GM12875 (cell line): ENCODE data around the gene RAD51AP1.
A peak's percentile ranks its signal among the peaks of the same experiment; 100 is the strongest.

Source experiments
- H3K4me3 ChIP-seq: one replicate; pipeline ENCODE4 v1.5.1; 2011; ENCODE audit warnings: low read depth, low read length, control low read depth
- TF ChIP-seq, protein P1 (sequence below): IDR thresholded peaks from 2 replicates; pipeline ENCODE4 v1.5.1; 2011; ENCODE audit warnings: low read depth, mild to moderate bottlenecking, control low read depth, inconsistent platforms, low read length, moderate library complexity, borderline replicate concordance; ENCODE audit not compliant: insufficient read depth

RAD51AP1 gene, protein sequence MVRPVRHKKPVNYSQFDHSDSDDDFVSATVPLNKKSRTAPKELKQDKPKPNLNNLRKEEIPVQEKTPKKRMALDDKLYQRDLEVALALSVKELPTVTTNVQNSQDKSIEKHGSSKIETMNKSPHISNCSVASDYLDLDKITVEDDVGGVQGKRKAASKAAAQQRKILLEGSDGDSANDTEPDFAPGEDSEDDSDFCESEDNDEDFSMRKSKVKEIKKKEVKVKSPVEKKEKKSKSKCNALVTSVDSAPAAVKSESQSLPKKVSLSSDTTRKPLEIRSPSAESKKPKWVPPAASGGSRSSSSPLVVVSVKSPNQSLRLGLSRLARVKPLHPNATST

DNA sequence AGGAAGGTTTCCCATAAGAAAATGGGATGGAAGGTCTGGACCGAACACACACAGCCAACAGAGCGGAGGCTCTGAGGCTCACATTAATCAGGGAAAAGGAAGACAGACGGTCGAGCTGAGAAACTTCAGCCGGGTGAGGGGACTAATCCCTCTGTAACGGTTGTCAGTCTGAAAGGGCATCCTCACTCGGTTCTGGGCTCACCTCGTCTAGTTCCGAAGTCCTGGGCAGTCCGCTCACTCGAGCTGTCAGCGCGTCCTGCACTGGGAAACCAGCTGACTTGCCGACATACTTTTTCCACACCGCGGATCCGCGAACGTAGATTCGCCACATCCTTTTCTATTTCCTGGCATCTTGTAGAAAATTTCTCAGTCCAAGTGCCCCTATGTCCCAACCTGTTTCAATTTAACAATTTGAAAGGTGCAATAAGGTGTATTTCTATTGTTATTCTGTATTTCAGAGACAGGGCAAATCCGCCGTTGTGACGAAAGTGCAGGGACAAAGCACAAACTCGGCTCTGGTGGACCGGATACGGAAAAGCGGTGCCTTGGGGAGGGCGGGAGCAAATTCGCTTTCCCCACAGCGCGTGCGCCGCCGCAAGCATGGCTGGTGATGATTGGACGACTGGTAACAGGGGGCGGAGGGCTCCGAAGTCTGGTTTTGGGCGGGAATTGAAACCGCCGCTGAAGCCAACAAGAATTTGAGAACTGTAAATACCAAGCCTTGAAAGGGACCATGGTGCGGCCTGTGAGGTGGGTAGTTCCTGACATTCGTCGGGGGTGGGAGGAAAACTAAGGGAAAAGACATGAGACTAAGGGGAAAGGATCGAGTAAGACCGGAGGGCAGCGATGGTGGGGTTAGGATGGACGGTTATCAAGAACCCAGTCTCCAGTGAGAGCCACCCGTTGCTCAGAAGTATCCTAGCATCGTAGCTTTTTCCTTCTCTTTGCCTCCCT is at the start of gene RAD51AP1:
Gene RAD51AP1 (plus strand): TSS at position 684 of the 954 bp plus-strand sequence. CDS start 50 bp downstream, at position 734.
- H3K4me3 ChIP-seq, result peak within 1 kb of the TSS; percentile 86
- TF ChIP-seq, protein P1, sequence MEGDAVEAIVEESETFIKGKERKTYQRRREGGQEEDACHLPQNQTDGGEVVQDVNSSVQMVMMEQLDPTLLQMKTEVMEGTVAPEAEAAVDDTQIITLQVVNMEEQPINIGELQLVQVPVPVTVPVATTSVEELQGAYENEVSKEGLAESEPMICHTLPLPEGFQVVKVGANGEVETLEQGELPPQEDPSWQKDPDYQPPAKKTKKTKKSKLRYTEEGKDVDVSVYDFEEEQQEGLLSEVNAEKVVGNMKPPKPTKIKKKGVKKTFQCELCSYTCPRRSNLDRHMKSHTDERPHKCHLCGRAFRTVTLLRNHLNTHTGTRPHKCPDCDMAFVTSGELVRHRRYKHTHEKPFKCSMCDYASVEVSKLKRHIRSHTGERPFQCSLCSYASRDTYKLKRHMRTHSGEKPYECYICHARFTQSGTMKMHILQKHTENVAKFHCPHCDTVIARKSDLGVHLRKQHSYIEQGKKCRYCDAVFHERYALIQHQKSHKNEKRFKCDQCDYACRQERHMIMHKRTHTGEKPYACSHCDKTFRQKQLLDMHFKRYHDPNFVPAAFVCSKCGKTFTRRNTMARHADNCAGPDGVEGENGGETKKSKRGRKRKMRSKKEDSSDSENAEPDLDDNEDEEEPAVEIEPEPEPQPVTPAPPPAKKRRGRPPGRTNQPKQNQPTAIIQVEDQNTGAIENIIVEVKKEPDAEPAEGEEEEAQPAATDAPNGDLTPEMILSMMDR, result no peak

DNA sequence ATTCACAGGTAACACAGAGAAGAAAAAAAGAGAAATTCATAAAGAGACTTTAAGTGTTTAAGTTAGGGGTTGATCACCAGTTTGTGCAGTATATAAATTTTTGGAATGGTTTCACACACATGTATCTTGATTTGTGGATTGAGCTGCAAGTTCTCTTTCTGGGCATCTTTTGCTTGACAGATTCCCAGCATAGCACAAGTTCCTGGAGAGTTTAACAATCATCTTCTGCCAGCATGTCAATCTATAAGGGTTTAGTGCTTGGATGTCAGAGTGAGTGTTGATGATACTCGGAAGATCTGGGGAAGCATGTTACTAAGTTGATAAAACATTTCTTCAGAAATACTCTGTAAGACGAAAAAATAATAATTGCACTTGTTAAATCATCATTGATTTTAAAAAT is 49.1 kb upstream of the RAD51AP1 start:
- no peak overlapping the region for H3K4me3 ChIP-seq

DNA sequence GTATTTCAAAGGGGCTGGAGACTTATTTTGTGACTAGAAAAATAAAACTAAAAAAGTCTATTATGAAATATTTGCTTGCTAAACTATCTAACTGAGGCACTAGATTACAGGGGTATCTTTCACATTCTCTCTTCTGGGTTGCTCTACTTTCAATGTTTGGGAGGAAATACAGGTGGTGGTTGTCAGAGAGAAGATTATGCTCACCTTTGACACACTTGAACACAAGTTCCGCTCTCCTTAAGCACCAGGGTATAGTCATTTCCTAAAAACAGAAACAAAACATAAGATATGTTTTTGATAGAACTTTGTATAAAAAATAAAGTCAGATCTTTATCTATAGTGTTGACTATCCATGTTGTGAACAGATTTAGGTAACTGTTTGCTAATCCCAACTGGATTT is 47.7 kb upstream of the RAD51AP1 start:
- H3K4me3 ChIP-seq, result no peak overlapping the region
- TF ChIP-seq, protein P1, result no peak

More for the DNA sequence above, 49.1 kb upstream of the RAD51AP1 start:
- TF ChIP-seq, protein P1, result no peak

DNA sequence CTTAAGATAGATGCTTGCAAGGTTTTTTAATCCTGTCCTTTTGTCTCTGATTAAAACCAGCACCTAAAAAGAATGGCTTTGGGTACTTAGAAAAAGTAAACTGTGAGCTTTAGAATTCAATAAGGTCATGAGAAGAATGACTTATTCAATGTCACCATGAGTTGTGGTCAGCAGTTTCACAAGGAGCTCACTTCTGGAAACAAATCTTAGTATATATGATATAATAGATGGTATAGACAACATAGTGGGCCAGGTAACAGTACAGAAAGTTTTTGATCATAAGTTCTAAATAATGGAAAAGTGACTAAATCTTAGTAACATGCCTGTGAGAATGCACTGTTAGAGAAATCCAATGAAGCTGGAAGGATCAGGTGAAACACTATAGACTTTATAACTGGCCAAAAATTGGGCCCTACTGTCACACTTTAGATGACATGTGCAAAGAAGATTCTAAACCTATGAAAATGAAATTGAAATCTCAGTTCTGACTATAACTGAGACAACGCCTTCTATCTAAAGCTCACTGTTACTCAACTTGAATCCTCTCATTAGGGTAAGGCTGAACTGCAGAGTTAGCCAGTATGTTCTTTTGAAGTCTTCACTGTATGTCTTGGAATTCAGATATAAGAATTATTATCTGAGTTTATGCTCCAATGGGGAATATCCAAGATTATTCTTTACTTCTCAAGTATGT is 42.4 kb upstream of the RAD51AP1 start:
- TF ChIP-seq, protein P1, result no peak
- no peak overlapping the region for H3K4me3 ChIP-seq

DNA sequence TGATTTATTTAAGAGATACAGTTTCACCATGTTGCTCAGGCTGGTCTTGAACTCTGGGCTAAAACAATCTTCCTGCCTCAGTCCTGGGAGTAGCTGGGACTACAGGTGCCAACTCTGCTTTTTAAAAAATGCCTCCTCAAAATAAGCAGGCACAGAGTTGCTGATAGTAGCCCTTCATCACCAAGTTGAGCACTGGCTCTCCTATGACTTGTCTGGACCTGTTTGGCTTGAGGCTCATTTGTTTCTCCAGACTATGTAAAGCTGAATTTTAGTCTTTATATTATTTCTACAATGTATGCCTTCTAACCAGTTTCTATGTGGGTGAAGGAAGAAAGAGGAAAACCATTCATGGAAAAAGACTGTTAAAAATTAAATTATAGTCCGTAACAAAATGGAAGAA is 39.5 kb upstream of the RAD51AP1 start:
- H3K4me3 ChIP-seq, result no peak overlapping the region
- TF ChIP-seq, protein P1, result no peak

DNA sequence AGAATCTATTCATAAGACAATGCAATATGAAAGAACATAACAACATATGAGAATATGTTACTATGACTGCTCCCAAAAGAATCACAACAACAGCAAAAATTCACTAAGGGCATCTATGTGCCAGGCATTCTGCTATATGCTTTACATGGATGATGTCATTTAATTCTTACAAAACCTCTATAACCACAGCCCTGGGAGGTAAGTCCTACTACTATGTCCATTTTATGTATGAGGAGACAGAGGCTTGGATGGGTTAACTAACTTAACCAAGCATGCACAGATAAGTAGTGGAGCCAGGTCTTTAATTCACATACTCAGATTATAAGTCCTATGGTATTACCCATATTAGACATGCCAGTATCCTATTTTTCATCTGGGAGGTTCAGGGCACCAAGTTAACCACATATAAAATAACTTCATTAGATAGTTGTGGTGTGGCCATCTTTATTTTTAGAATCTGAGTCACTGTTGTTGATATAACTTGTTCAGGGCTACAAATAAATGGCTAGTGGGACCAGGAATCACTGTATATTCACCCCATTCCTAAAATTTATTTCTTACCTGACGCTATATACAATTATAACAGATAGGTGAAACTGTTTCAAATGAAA is 33.2 kb upstream of the RAD51AP1 start:
- no peak overlapping the region for H3K4me3 ChIP-seq
- TF ChIP-seq, protein P1, result no peak
